Ishikawa (cell line): ENCODE measurements around the gene LRBA.

Source experiments
- EP300 ChIP-seq: IDR thresholded peaks from 2 replicates; pipeline ENCODE4 v1.6.1; 2012; ENCODE audit warnings: borderline replicate concordance
- FOXM1 ChIP-seq: IDR thresholded peaks from 2 replicates; pipeline ENCODE4 v1.6.1; 2012; ENCODE audit warnings: low read depth, borderline replicate concordance
- NFIC ChIP-seq: IDR thresholded peaks from 2 replicates; pipeline ENCODE4 v1.6.1; 2012
- RAD21 ChIP-seq: IDR thresholded peaks from 2 replicates; pipeline ENCODE4 v1.6.1; 2012; ENCODE audit warnings: low read depth
- TAF1 ChIP-seq: IDR thresholded peaks from 2 replicates; pipeline ENCODE4 v1.6.1; 2012; ENCODE audit warnings: low read depth, mild to moderate bottlenecking
- TCF12 ChIP-seq: IDR thresholded peaks from 2 replicates; pipeline ENCODE4 v1.6.1; 2012; ENCODE audit warnings: low read depth
- TEAD4 ChIP-seq: IDR thresholded peaks from 2 replicates; pipeline ENCODE4 v1.6.1; 2012
- ZBTB7A ChIP-seq: IDR thresholded peaks from 2 replicates; pipeline ENCODE4 v1.6.1; 2012; ENCODE audit warnings: low read depth
- TF ChIP-seq, protein P1 (sequence below): IDR thresholded peaks from 2 replicates; pipeline ENCODE4 v1.6.1; 2012; ENCODE audit warnings: low read depth, mild to moderate bottlenecking

DNA sequence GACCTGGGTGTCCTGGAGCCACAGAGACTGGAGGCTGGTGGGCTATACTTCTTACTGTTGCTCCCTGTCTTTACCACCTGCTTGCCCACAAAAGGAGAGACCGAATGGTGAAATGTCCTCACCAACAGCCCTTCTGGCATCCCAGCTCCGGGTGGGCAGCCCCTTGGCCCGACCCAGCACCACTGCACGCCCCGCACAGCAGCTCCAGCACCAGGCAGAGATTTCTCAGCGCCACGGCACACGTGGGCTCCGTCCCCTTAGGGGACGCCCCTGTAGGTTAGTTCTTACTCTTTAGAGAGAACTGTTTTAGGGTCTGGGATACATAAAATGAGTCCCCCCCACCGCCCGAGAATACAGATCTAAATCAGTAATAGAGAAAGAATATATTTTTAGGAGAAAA is 591.6 kb downstream of the LRBA start:
- TF ChIP-seq FOXM1 (no peak), TEAD4 (no peak), RAD21 (no peak), TCF12 (no peak), TAF1 (no peak), ZBTB7A (no peak), NFIC (no peak), EP300 (no peak)
- TF ChIP-seq, protein P1, sequence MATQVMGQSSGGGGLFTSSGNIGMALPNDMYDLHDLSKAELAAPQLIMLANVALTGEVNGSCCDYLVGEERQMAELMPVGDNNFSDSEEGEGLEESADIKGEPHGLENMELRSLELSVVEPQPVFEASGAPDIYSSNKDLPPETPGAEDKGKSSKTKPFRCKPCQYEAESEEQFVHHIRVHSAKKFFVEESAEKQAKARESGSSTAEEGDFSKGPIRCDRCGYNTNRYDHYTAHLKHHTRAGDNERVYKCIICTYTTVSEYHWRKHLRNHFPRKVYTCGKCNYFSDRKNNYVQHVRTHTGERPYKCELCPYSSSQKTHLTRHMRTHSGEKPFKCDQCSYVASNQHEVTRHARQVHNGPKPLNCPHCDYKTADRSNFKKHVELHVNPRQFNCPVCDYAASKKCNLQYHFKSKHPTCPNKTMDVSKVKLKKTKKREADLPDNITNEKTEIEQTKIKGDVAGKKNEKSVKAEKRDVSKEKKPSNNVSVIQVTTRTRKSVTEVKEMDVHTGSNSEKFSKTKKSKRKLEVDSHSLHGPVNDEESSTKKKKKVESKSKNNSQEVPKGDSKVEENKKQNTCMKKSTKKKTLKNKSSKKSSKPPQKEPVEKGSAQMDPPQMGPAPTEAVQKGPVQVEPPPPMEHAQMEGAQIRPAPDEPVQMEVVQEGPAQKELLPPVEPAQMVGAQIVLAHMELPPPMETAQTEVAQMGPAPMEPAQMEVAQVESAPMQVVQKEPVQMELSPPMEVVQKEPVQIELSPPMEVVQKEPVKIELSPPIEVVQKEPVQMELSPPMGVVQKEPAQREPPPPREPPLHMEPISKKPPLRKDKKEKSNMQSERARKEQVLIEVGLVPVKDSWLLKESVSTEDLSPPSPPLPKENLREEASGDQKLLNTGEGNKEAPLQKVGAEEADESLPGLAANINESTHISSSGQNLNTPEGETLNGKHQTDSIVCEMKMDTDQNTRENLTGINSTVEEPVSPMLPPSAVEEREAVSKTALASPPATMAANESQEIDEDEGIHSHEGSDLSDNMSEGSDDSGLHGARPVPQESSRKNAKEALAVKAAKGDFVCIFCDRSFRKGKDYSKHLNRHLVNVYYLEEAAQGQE: no peak
